DMS 273 (cell line): ENCODE data around the gene KLK15.
"Not testable (repeated sequence)": the region's sequence is repeated elsewhere in the genome, so short reads cannot be mapped to it uniquely, and the experiment has no call there.

Experiments used
- DNase-seq: peaks from one replicate; lab custom pipeline; 2025; ENCODE audit not compliant: unreplicated experiment; lab: John Stamatoyannopoulos, UW

The KLK15 gene

GRCh38 chr19:50796634-50797428 lies 36.5 kb downstream of the KLK15 start:
- DNase-seq = peak; percentile 45

- DNase-seq = peak; percentile 65
Observed at GRCh38 chr19:50796128-50796633, 37.2 kb downstream of the KLK15 start.

- DNase-seq = peak; percentile 65
Observed at GRCh38 chr19:50795664-50796073, 37.7 kb downstream of the KLK15 start.

GRCh38 chr19:50794876-50795663 lies 38.3 kb downstream of the KLK15 start:
- peak; percentile 88 for DNase-seq

- DNase-seq = peak; percentile 88
Observed at GRCh38 chr19:50794074-50794875, 39.1 kb downstream of the KLK15 start.

- DNase-seq = peak; percentile 71
Observed at GRCh38 chr19:50793558-50794065, 39.8 kb downstream of the KLK15 start.

GRCh38 chr19:50792272-50793250 lies 40.8 kb downstream of the KLK15 start:
- DNase-seq = peak; percentile 52

- peak; percentile 51 for DNase-seq
Observed at GRCh38 chr19:50791594-50792271, 41.6 kb downstream of the KLK15 start.

GRCh38 chr19:50790922-50791467 lies 42.4 kb downstream of the KLK15 start:
- DNase-seq = peak; percentile 52

- no peak for DNase-seq
Observed at GRCh38 chr19:50790396-50790795, 43.0 kb downstream of the KLK15 start, which contains the start of gene ACP4. Gene ACP4 (plus strand): TSS chr19:50790415. CDS start chr19:50790415, 0 bp downstream.

- no peak for DNase-seq
Observed at GRCh38 chr19:50785329-50785728, 48.0 kb downstream of the KLK15 start.

- no peak for DNase-seq
Observed at GRCh38 chr19:50784710-50785109, 48.7 kb downstream of the KLK15 start.

GRCh38 chr19:50783848-50784152 lies 49.6 kb downstream of the KLK15 start:
- not testable (repeated sequence) for DNase-seq

GRCh38 chr19:50780753-50781435 lies 52.5 kb downstream of the KLK15 start:
- DNase-seq = no peak

- no peak for DNase-seq
Observed at GRCh38 chr19:50779504-50780457, 53.6 kb downstream of the KLK15 start.

- no peak for DNase-seq
Observed at GRCh38 chr19:50778906-50779430, 54.4 kb downstream of the KLK15 start.

GRCh38 chr19:50777830-50778303 lies 55.5 kb downstream of the KLK15 start:
- peak; percentile 39 for DNase-seq
